ENCODE data around the gene CNTNAP5. TPM values are rescaled to one million over a fixed set of nuclear protein-coding genes. Genes with fewer than 3 reads are reported as not detected.

CNTNAP5 gene
- total RNA-seq, 1 experiment from 2014 or later = not detected

DNA sequence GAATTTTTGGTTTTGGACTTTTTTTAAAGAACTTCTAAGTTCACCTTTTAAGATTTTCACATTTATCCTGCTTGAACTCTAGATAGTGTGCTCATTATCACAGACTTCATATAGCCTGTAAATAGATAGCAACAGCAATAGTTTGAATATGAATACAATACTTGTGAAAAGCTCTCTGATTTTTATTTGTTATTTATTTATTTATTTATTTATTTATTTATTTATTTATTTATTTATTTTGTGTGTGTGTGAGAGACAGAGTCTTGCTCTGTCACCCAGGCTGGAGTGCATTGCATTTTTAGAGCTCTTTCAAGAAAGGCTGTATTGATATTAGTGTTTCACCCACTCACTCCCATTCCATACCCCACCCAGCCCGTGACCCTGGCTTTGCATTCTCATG, 153.6 kb downstream of the CNTNAP5 start:
- Histone ChIP-seq H3K27ac (ENCODE audit: low read length) (no peak overlapping the region), H3K27me3 (ENCODE audit: control insufficient read depth, insufficient read depth, low read length) (no peaks in the 10 kb centered on the region), H3K36me3 (ENCODE audit: control insufficient read depth, insufficient read depth, low read length) (no peaks in the 10 kb centered on the region), H3K4me3 (ENCODE audit: low read depth in 2 of 2, low read length in 2 of 2) (no peak overlapping the region), H3K4me1 (ENCODE audit: control insufficient read depth, insufficient read depth, low read length) (no peaks in the 10 kb centered on the region), H3K9me3 (ENCODE audit: control insufficient read depth, insufficient read depth, low read depth, low read length) (no peaks in the 10 kb centered on the region)
- intact Hi-C loops (cut with micrococcal nuclease; ENCODE audit: unreplicated experiment) = no loop called here
- ChIA-PET CTCF (interaction anchor here (0.7 kb wide), 1 partner anchor 599 kb away, joined by 3 read pairs; no protein-coding TSS in a partner anchor), POLR2A (no interaction called here)
- TF ChIP-seq TCF7L2 (IDR thresholded peaks at IDR 0.05; ENCODE audit: low read depth, low read length) = no peak
- ATAC-seq = no peak
- BruUV-seq (replicated peaks) = no TSS peak
- DNase-seq (ENCODE audit: low read depth, low spot score) = no peak
- in situ Hi-C loops (cut with HindIII; ENCODE audit: low pct_unique_long_range_greater_than_20kb, low sequenced_read_pairs) = no loop called here

GRCh38 chr2:124180635-124181034, 155.5 kb downstream of the CNTNAP5 start:
- no peak for ATAC-seq
- TF ChIP-seq, protein P1, sequence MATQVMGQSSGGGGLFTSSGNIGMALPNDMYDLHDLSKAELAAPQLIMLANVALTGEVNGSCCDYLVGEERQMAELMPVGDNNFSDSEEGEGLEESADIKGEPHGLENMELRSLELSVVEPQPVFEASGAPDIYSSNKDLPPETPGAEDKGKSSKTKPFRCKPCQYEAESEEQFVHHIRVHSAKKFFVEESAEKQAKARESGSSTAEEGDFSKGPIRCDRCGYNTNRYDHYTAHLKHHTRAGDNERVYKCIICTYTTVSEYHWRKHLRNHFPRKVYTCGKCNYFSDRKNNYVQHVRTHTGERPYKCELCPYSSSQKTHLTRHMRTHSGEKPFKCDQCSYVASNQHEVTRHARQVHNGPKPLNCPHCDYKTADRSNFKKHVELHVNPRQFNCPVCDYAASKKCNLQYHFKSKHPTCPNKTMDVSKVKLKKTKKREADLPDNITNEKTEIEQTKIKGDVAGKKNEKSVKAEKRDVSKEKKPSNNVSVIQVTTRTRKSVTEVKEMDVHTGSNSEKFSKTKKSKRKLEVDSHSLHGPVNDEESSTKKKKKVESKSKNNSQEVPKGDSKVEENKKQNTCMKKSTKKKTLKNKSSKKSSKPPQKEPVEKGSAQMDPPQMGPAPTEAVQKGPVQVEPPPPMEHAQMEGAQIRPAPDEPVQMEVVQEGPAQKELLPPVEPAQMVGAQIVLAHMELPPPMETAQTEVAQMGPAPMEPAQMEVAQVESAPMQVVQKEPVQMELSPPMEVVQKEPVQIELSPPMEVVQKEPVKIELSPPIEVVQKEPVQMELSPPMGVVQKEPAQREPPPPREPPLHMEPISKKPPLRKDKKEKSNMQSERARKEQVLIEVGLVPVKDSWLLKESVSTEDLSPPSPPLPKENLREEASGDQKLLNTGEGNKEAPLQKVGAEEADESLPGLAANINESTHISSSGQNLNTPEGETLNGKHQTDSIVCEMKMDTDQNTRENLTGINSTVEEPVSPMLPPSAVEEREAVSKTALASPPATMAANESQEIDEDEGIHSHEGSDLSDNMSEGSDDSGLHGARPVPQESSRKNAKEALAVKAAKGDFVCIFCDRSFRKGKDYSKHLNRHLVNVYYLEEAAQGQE (IDR thresholded peaks at IDR 0.05; ENCODE audit: insufficient read depth in 1 of 2, low read depth in 2 of 2, low read length in 1 of 2) = no peak
- no peak for TF ChIP-seq SIN3A (IDR thresholded peaks at IDR 0.05; ENCODE audit: borderline replicate concordance, insufficient read depth, low read depth, low read length)
- TF ChIP-seq POLR2AphosphoS5 (IDR thresholded peaks at IDR 0.05; ENCODE audit: low read depth, low read length) = no peak
- TF ChIP-seq TCF7L2 (IDR thresholded peaks at IDR 0.05; ENCODE audit: low read depth, low read length) = no peak
- TF ChIP-seq CTCF (IDR thresholded peaks at IDR 0.05) = no peak
- ChIA-PET CTCF (interaction anchor here (0.6 kb wide), 1 partner anchor 796 kb away, joined by 7 read pairs; no protein-coding TSS in a partner anchor), POLR2A (interaction anchor here (0.6 kb wide), 1 partner anchor 12 kb away, joined by 3 read pairs; no protein-coding TSS in a partner anchor)
- Histone ChIP-seq H3K4me1 (ENCODE audit: control insufficient read depth, insufficient read depth, low read length) (no peaks in the 10 kb centered on the region), H3K36me3 (ENCODE audit: control insufficient read depth, insufficient read depth, low read length) (no peaks in the 10 kb centered on the region), H3K9me3 (ENCODE audit: control insufficient read depth, insufficient read depth, low read depth, low read length) (no peaks in the 10 kb centered on the region), H3K4me3 (ENCODE audit: low read depth in 2 of 2, low read length in 2 of 2) (no peak overlapping the region), H3K27me3 (ENCODE audit: control insufficient read depth, insufficient read depth, low read length) (no peaks in the 10 kb centered on the region), H3K27ac (ENCODE audit: low read length) (no peak overlapping the region)
- no peak for DNase-seq (ENCODE audit: low read depth, low spot score)
- in situ Hi-C loops (cut with HindIII; ENCODE audit: low pct_unique_long_range_greater_than_20kb, low sequenced_read_pairs) (no loop called here), intact Hi-C loops (cut with micrococcal nuclease; ENCODE audit: unreplicated experiment) (no loop called here)
- no TSS peak for BruUV-seq (replicated peaks)

DNA sequence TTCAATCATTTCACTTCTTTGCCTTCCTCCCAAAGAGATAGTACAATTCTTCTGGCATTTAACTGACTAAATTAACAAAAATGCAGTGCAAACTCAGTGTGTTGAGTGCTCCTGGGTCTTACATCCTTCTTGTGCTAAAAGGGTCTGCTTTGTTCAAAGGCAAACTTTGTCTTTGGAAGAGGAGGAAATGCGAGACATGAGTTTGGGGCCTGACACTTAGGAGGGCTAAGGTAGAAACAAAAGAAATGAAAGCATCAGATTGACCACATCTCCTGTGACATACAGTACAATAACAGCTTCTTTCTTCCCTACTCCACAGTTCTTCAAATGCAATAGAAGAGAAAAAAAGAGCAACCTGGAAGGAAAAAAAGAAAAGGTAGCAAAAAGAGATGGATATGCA, 161.7 kb downstream of the CNTNAP5 start:
- intact Hi-C loops (cut with micrococcal nuclease; ENCODE audit: unreplicated experiment) = no loop called here
- no peak for ATAC-seq
- Histone ChIP-seq H3K4me3 (ENCODE audit: low read depth in 2 of 2, low read length in 2 of 2) (no peak overlapping the region), H3K4me1 (ENCODE audit: control insufficient read depth, insufficient read depth, low read length) (no peaks in the 10 kb centered on the region), H3K27me3 (ENCODE audit: control insufficient read depth, insufficient read depth, low read length) (no peaks in the 10 kb centered on the region), H3K27ac (ENCODE audit: low read length) (no peak overlapping the region), H3K36me3 (ENCODE audit: control insufficient read depth, insufficient read depth, low read length) (no peaks in the 10 kb centered on the region), H3K9me3 (ENCODE audit: control insufficient read depth, insufficient read depth, low read depth, low read length) (no peaks in the 10 kb centered on the region)
- no TSS peak for BruUV-seq (replicated peaks)
- TF ChIP-seq, protein P1 (IDR thresholded peaks at IDR 0.05; ENCODE audit: insufficient read depth in 1 of 2, low read depth in 2 of 2, low read length in 1 of 2) = no peak
- TF ChIP-seq SIN3A (IDR thresholded peaks at IDR 0.05; ENCODE audit: borderline replicate concordance, insufficient read depth, low read depth, low read length) = no peak
- POLR2A ChIA-PET = no interaction called here
- CTCF ChIA-PET = no interaction called here
- in situ Hi-C loops (cut with HindIII; ENCODE audit: low pct_unique_long_range_greater_than_20kb, low sequenced_read_pairs) = no loop called here
- no peak for DNase-seq (ENCODE audit: low read depth, low spot score)
